ENCODE results near the gene MAEA.

Gene MAEA

GRCh38 chr4:1250527-1250812, 39.2 kb upstream of the MAEA start:
- H3K27me3 ChIP-seq (ENCODE audit: control insufficient read depth in 2 of 2, insufficient read depth in 2 of 2, low read length in 2 of 2) = no peaks in the 10 kb centered on the region
- H3K4me1 ChIP-seq (ENCODE audit: control insufficient read depth in 2 of 2, insufficient read depth in 2 of 2, low read length in 2 of 2) = peaks cover 29 to 30% of the 10 kb centered on the region in 2 donors
- H3K9me3 ChIP-seq (ENCODE audit: control insufficient read depth in 2 of 2, low read length in 2 of 2) = no peaks in the 10 kb centered on the region
- H3K9ac ChIP-seq (ENCODE audit: low read depth in 1 of 2, low read length in 2 of 2) = peak overlapping the region in 1 of 2 donors; percentile 74
- H3K36me3 ChIP-seq (ENCODE audit: control insufficient read depth in 2 of 2, insufficient read depth in 2 of 2, low read length in 2 of 2) = peaks cover 0 to 4% of the 10 kb centered on the region in 2 donors
- H3K27ac ChIP-seq (ENCODE audit: low read depth in 2 of 2, low read length in 2 of 2) = peak overlapping the region; percentile 92 to 93
- H3K4me3 ChIP-seq (ENCODE audit: low read length in 2 of 2) = peak overlapping the region in 1 of 2 donors; percentile 74

- no peak overlapping the region for H3K27ac ChIP-seq (ENCODE audit: low read depth in 2 of 2, low read length in 2 of 2)
- peak overlapping the region in 1 of 2 donors; percentile 9 for H3K4me3 ChIP-seq (ENCODE audit: low read length in 2 of 2)
- H3K9me3 ChIP-seq (ENCODE audit: control insufficient read depth in 2 of 2, low read length in 2 of 2) = no peaks in the 10 kb centered on the region
- H3K4me1 ChIP-seq (ENCODE audit: control insufficient read depth in 2 of 2, insufficient read depth in 2 of 2, low read length in 2 of 2) = peaks cover 24 to 25% of the 10 kb centered on the region in 2 donors
- H3K27me3 ChIP-seq (ENCODE audit: control insufficient read depth in 2 of 2, insufficient read depth in 2 of 2, low read length in 2 of 2) = no peaks in the 10 kb centered on the region
- H3K9ac ChIP-seq (ENCODE audit: low read depth in 1 of 2, low read length in 2 of 2) = no peak overlapping the region
- peaks cover 0 to 4% of the 10 kb centered on the region in 2 donors for H3K36me3 ChIP-seq (ENCODE audit: control insufficient read depth in 2 of 2, insufficient read depth in 2 of 2, low read length in 2 of 2)
Measured at GRCh38 chr4:1250921-1251772, 38.5 kb upstream of the MAEA start.

- Histone ChIP-seq H3K36me3 (ENCODE audit: control insufficient read depth in 2 of 2, insufficient read depth in 2 of 2, low read length in 2 of 2) (peaks cover 0 to 4% of the 10 kb centered on the region in 2 donors), H3K27ac (ENCODE audit: low read depth in 2 of 2, low read length in 2 of 2) (no peak overlapping the region), H3K9ac (ENCODE audit: low read depth in 1 of 2, low read length in 2 of 2) (no peak overlapping the region), H3K27me3 (ENCODE audit: control insufficient read depth in 2 of 2, insufficient read depth in 2 of 2, low read length in 2 of 2) (no peaks in the 10 kb centered on the region), H3K4me3 (ENCODE audit: low read length in 2 of 2) (no peak overlapping the region), H3K9me3 (ENCODE audit: control insufficient read depth in 2 of 2, low read length in 2 of 2) (no peaks in the 10 kb centered on the region), H3K4me1 (ENCODE audit: control insufficient read depth in 2 of 2, insufficient read depth in 2 of 2, low read length in 2 of 2) (peaks cover 19% of the 10 kb centered on the region in 2 donors)
Measured at GRCh38 chr4:1251773-1252066, 38.0 kb upstream of the MAEA start.

DNA sequence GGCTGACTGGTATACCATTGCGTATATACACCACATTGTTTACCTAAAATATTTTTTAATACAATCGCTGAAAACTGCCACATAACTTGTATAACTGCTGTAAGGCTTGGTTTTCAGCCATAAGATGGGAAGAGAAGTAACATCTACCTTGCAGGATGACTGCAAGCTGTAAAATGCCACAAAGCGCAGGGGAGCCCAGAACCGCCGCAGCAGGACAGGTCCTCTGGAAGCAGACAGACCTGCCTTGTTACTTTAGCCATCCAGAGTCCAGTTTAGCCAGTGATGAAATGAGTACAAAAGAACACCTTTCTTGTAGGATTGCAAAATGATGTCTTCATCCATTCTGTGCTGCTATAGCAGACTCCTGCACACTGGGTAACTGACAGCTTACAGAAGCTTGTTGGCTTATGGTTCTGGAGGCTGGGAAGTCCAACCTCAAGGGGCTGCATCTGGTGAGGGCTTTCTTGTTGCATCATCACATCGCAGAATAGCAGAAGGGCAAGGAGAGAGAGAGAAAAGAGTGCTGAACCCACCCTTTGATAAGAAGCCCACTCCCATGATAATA, 36.7 kb upstream of the MAEA start:
- no peak overlapping the region for H3K9ac ChIP-seq (ENCODE audit: low read depth in 1 of 2, low read length in 2 of 2)

GRCh38 chr4:1253831-1254230, 35.9 kb upstream of the MAEA start:
- Histone ChIP-seq H3K27ac (ENCODE audit: low read depth in 2 of 2, low read length in 2 of 2) (no peak overlapping the region), H3K4me1 (ENCODE audit: control insufficient read depth in 2 of 2, insufficient read depth in 2 of 2, low read length in 2 of 2) (peaks cover 11% of the 10 kb centered on the region in 2 donors), H3K4me3 (ENCODE audit: low read length in 2 of 2) (no peak overlapping the region), H3K9ac (ENCODE audit: low read depth in 1 of 2, low read length in 2 of 2) (no peak overlapping the region), H3K9me3 (ENCODE audit: control insufficient read depth in 2 of 2, low read length in 2 of 2) (no peaks in the 10 kb centered on the region), H3K27me3 (ENCODE audit: control insufficient read depth in 2 of 2, insufficient read depth in 2 of 2, low read length in 2 of 2) (no peaks in the 10 kb centered on the region), H3K36me3 (ENCODE audit: control insufficient read depth in 2 of 2, insufficient read depth in 2 of 2, low read length in 2 of 2) (peaks cover 0 to 4% of the 10 kb centered on the region in 2 donors)

More for the DNA sequence above, 36.7 kb upstream of the MAEA start:
- Histone ChIP-seq H3K27ac (ENCODE audit: low read depth in 2 of 2, low read length in 2 of 2) (no peak overlapping the region), H3K4me3 (ENCODE audit: low read length in 2 of 2) (no peak overlapping the region), H3K27me3 (ENCODE audit: control insufficient read depth in 2 of 2, insufficient read depth in 2 of 2, low read length in 2 of 2) (no peaks in the 10 kb centered on the region), H3K36me3 (ENCODE audit: control insufficient read depth in 2 of 2, insufficient read depth in 2 of 2, low read length in 2 of 2) (peaks cover 0 to 4% of the 10 kb centered on the region in 2 donors), H3K9me3 (ENCODE audit: control insufficient read depth in 2 of 2, low read length in 2 of 2) (no peaks in the 10 kb centered on the region), H3K4me1 (ENCODE audit: control insufficient read depth in 2 of 2, insufficient read depth in 2 of 2, low read length in 2 of 2) (peaks cover 11% of the 10 kb centered on the region in 2 donors)

DNA sequence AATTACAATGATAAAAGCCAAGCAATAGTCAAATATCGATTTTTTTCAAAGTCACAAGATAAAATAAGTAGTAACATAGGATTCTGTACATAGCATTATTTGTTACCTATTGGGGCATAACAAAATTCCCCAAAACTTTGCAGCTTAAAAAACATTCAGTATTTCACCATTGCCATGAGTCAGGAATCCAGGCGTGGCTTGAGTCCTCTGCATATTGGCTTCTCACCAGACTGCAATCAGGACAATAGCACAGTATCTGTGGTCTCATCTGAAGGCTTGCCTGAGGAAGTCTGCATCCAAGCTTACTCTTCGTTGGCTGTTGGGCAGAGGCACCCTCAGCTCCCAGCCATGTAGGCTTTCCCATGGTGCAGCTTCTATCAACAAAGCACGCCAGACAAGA, 34.5 kb upstream of the MAEA start:
- Histone ChIP-seq H3K9me3 (ENCODE audit: control insufficient read depth in 2 of 2, low read length in 2 of 2) (no peaks in the 10 kb centered on the region), H3K4me1 (ENCODE audit: control insufficient read depth in 2 of 2, insufficient read depth in 2 of 2, low read length in 2 of 2) (peaks cover 4 to 6% of the 10 kb centered on the region in 2 donors), H3K27ac (ENCODE audit: low read depth in 2 of 2, low read length in 2 of 2) (no peak overlapping the region)

DNA sequence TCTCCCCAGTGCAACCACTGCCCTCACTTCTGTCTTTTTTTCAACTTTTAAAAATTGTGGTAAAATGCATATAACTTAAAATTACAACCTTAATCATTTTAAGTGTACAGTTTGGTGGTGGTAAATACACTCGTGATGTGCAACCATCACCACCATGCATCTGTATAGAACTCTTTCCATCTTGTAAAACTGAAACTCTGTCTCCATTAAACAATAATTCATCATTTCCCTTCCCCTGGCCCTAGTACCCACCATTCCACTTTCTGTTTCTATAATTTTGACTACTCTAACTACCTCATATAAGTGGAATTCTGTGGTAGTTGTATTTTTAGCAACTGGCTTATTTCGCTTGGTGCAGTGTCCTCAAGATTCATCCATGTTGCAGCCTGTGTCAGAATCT, 34.0 kb upstream of the MAEA start:
- no peaks in the 10 kb centered on the region for H3K27me3 ChIP-seq (ENCODE audit: control insufficient read depth in 2 of 2, insufficient read depth in 2 of 2, low read length in 2 of 2)
- peaks cover 0 to 4% of the 10 kb centered on the region in 2 donors for H3K36me3 ChIP-seq (ENCODE audit: control insufficient read depth in 2 of 2, insufficient read depth in 2 of 2, low read length in 2 of 2)
- H3K9me3 ChIP-seq (ENCODE audit: control insufficient read depth in 2 of 2, low read length in 2 of 2) = no peaks in the 10 kb centered on the region
- H3K4me1 ChIP-seq (ENCODE audit: control insufficient read depth in 2 of 2, insufficient read depth in 2 of 2, low read length in 2 of 2) = peaks cover 0 to 2% of the 10 kb centered on the region in 2 donors
- H3K9ac ChIP-seq (ENCODE audit: low read depth in 1 of 2, low read length in 2 of 2) = no peak overlapping the region
- no peak overlapping the region for H3K27ac ChIP-seq (ENCODE audit: low read depth in 2 of 2, low read length in 2 of 2)
- no peak overlapping the region for H3K4me3 ChIP-seq (ENCODE audit: low read length in 2 of 2)

More for the DNA sequence above, 34.5 kb upstream of the MAEA start:
- no peaks in the 10 kb centered on the region for H3K27me3 ChIP-seq (ENCODE audit: control insufficient read depth in 2 of 2, insufficient read depth in 2 of 2, low read length in 2 of 2)
- peaks cover 0 to 4% of the 10 kb centered on the region in 2 donors for H3K36me3 ChIP-seq (ENCODE audit: control insufficient read depth in 2 of 2, insufficient read depth in 2 of 2, low read length in 2 of 2)
- no peak overlapping the region for H3K4me3 ChIP-seq (ENCODE audit: low read length in 2 of 2)
- H3K9ac ChIP-seq (ENCODE audit: low read depth in 1 of 2, low read length in 2 of 2) = no peak overlapping the region

DNA sequence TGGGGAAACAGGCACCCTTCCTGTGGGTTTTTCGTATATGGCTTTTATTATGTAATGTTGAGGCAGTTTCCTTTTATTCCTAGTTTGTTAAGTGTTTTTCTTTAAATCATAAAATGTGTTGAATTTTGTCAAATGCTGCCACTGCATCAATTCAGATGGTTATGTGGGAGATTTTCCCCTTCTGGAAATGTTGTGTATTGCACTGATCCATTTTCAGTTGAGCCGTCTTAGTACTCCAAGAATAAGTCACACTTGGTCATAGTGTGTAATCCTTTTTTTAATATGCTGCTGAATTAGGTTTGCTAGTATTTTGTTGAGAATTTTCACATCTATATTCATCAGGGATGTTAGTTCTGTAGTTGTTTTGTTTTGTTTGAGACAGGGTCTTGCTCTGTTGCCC, 31.2 kb upstream of the MAEA start:
- Histone ChIP-seq H3K9ac (ENCODE audit: low read depth in 1 of 2, low read length in 2 of 2) (no peak overlapping the region), H3K4me1 (ENCODE audit: control insufficient read depth in 2 of 2, insufficient read depth in 2 of 2, low read length in 2 of 2) (no peaks in the 10 kb centered on the region), H3K36me3 (ENCODE audit: control insufficient read depth in 2 of 2, insufficient read depth in 2 of 2, low read length in 2 of 2) (no peaks in the 10 kb centered on the region), H3K27ac (ENCODE audit: low read depth in 2 of 2, low read length in 2 of 2) (no peak overlapping the region), H3K9me3 (ENCODE audit: control insufficient read depth in 2 of 2, low read length in 2 of 2) (no peaks in the 10 kb centered on the region), H3K4me3 (ENCODE audit: low read length in 2 of 2) (no peak overlapping the region), H3K27me3 (ENCODE audit: control insufficient read depth in 2 of 2, insufficient read depth in 2 of 2, low read length in 2 of 2) (no peaks in the 10 kb centered on the region)

DNA sequence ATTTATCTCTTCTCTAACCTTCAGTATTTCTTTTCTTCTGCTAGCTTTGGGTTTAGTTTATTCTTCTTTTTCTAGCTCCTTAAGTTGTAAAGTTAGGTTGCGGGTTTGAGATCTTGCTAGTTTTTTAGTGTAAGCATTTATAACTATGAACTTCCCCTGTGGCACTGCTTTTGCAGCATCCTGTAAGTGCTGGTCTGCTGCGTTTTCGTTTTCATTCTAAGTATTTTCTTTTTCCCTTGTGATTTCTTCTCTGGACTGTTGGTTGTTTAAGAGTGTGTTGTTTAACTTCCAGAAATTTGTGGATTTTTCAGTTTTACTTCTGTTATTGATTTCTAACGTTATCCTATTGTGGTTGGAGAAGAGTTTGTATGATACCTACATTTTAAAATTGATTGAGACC, 29.7 kb upstream of the MAEA start:
- Histone ChIP-seq H3K4me1 (ENCODE audit: control insufficient read depth in 2 of 2, insufficient read depth in 2 of 2, low read length in 2 of 2) (no peaks in the 10 kb centered on the region), H3K9me3 (ENCODE audit: control insufficient read depth in 2 of 2, low read length in 2 of 2) (no peaks in the 10 kb centered on the region), H3K27me3 (ENCODE audit: control insufficient read depth in 2 of 2, insufficient read depth in 2 of 2, low read length in 2 of 2) (no peaks in the 10 kb centered on the region), H3K4me3 (ENCODE audit: low read length in 2 of 2) (no peak overlapping the region), H3K27ac (ENCODE audit: low read depth in 2 of 2, low read length in 2 of 2) (no peak overlapping the region), H3K9ac (ENCODE audit: low read depth in 1 of 2, low read length in 2 of 2) (no peak overlapping the region), H3K36me3 (ENCODE audit: control insufficient read depth in 2 of 2, insufficient read depth in 2 of 2, low read length in 2 of 2) (no peaks in the 10 kb centered on the region)

GRCh38 chr4:1260418-1261106, 29.1 kb upstream of the MAEA start:
- Histone ChIP-seq H3K27me3 (ENCODE audit: control insufficient read depth in 2 of 2, insufficient read depth in 2 of 2, low read length in 2 of 2) (no peaks in the 10 kb centered on the region), H3K36me3 (ENCODE audit: control insufficient read depth in 2 of 2, insufficient read depth in 2 of 2, low read length in 2 of 2) (no peaks in the 10 kb centered on the region), H3K27ac (ENCODE audit: low read depth in 2 of 2, low read length in 2 of 2) (no peak overlapping the region), H3K9ac (ENCODE audit: low read depth in 1 of 2, low read length in 2 of 2) (no peak overlapping the region), H3K9me3 (ENCODE audit: control insufficient read depth in 2 of 2, low read length in 2 of 2) (no peaks in the 10 kb centered on the region), H3K4me3 (ENCODE audit: low read length in 2 of 2) (no peak overlapping the region), H3K4me1 (ENCODE audit: control insufficient read depth in 2 of 2, insufficient read depth in 2 of 2, low read length in 2 of 2) (no peaks in the 10 kb centered on the region)

Data from mucosa of rectum (tissue), 2 donors.